Measurements from ENCODE around the gene MCTP2.

- TF ChIP-seq CTCF (IDR thresholded peaks at IDR 0.05), result no peak
- TF ChIP-seq POLR2AphosphoS5 (IDR thresholded peaks at IDR 0.05; ENCODE audit: low read depth, low read length), result no peak
Observed at GRCh38 chr15:94239474-94239873, 8.1 kb downstream of the MCTP2 start.

All from Panc1 (cell line).